ENCODE results near the gene SYNJ2.

SYNJ2 gene

DNA sequence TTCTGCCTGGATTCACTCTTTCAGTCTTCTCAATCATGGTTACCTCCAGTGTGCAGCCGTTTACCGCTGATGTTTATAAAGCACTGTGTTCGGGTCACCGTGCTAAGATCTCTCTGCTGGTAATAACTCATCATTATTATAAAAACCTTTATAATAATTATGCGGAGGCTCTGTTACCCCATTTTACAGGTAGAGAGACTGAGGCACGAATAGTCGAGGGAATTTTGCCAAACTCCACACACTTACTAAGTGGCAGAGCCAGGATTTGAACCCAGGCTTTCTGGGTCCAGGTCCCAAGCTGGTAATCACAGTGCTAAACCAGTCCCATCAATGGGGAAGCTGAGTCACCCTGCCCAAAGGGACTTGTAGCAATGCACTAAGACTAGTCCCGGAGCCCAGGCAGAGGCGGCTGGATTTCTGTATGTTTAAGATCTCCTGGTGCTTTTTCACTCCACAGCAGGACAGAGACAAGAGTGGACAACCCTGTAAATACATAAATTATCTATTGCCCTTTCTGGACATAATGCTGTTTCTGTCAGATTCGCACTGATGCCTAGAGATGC is 48.1 kb downstream of the SYNJ2 start:
- TF ChIP-seq, protein P1, sequence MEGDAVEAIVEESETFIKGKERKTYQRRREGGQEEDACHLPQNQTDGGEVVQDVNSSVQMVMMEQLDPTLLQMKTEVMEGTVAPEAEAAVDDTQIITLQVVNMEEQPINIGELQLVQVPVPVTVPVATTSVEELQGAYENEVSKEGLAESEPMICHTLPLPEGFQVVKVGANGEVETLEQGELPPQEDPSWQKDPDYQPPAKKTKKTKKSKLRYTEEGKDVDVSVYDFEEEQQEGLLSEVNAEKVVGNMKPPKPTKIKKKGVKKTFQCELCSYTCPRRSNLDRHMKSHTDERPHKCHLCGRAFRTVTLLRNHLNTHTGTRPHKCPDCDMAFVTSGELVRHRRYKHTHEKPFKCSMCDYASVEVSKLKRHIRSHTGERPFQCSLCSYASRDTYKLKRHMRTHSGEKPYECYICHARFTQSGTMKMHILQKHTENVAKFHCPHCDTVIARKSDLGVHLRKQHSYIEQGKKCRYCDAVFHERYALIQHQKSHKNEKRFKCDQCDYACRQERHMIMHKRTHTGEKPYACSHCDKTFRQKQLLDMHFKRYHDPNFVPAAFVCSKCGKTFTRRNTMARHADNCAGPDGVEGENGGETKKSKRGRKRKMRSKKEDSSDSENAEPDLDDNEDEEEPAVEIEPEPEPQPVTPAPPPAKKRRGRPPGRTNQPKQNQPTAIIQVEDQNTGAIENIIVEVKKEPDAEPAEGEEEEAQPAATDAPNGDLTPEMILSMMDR (IDR thresholded peaks at IDR 0.05; ENCODE audit: borderline replicate concordance, extremely low read depth, low read length, poor library complexity, severe bottlenecking), result no peak
- no peak for TF ChIP-seq EZH2 (IDR thresholded peaks at IDR 0.05; ENCODE audit: borderline replicate concordance, low read depth, low read length, severe bottlenecking)
- no peaks in the 10 kb centered on the region for H3K27me3 ChIP-seq (ENCODE audit: insufficient read depth, low read length, poor library complexity)
- H3K27ac ChIP-seq (ENCODE audit: low read length), result no peak overlapping the region
- no peak overlapping the region for H2AFZ ChIP-seq (ENCODE audit: low read depth, low read length)
- ATAC-seq (ENCODE audit: insufficient read depth, low read depth) (no peak), DNase-seq (no peak)
- H3K4me2 ChIP-seq (ENCODE audit: insufficient read depth, low read length), result no peak overlapping the region
- H3K79me2 ChIP-seq (ENCODE audit: insufficient read depth, low read length), result peaks cover 10% of the 10 kb centered on the region
- H3K4me1 ChIP-seq (ENCODE audit: insufficient read depth, low read length), result peaks cover 39% of the 10 kb centered on the region
- no peak overlapping the region for H3K4me3 ChIP-seq (ENCODE audit: low read depth in 1 of 2, low read length in 2 of 2)
- H3K36me3 ChIP-seq (ENCODE audit: insufficient read depth, low read length), result peaks cover 27% of the 10 kb centered on the region
- peaks cover 34% of the 10 kb centered on the region for H4K20me1 ChIP-seq (ENCODE audit: insufficient read depth, low read length)
- no peak overlapping the region for H3K9ac ChIP-seq (ENCODE audit: low read depth, low read length)
- no peaks in the 10 kb centered on the region for H3K9me3 ChIP-seq (ENCODE audit: insufficient read depth, low read length, severe bottlenecking)

DNA sequence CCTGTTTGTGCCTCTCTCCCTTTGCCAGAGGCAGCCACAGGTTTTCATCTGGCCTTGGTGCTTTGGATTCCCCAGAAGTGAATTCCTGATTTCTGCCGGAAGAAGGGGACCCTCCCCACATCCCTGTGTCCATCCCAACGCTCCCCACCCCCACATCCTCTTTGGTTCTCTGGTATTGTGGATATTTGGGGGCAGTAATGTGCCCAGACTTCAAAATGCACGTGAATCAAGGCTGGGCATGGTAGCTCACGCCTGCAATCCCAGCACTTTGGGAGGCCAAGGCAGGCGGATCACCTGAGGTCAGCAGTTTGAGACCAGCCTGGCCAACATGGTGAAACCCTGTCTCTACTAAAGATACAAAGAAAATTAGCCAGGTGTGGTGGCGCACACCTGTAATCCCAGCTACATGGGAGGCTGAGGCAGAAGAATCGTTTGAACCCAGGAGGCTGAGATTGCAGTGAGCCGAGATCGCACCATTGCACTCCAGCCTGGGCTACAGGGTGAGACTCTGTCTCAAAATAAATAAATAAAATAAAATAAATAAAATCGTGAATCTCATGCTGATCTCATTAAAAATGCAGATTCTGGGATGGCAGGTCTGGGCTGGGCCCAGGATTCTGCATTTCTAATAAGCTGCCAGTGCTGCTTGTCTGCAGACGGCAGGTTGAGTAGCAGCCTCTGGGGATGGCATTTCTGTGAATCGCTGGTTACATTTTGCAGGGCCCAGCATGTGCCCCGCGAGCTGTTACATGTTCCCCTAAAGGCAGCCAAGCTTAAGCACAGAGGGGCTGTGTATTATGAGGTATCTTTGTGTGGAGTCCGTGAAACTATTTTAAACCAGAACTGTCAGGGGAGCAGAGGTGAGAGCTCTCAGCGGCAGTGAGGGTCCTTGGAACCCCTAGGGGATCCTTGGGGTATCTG is 49.0 kb downstream of the SYNJ2 start:
- no peak overlapping the region for H3K27ac ChIP-seq (ENCODE audit: low read length)
- no peak for DNase-seq
- no peak overlapping the region for H3K9ac ChIP-seq (ENCODE audit: low read depth, low read length)

DNA sequence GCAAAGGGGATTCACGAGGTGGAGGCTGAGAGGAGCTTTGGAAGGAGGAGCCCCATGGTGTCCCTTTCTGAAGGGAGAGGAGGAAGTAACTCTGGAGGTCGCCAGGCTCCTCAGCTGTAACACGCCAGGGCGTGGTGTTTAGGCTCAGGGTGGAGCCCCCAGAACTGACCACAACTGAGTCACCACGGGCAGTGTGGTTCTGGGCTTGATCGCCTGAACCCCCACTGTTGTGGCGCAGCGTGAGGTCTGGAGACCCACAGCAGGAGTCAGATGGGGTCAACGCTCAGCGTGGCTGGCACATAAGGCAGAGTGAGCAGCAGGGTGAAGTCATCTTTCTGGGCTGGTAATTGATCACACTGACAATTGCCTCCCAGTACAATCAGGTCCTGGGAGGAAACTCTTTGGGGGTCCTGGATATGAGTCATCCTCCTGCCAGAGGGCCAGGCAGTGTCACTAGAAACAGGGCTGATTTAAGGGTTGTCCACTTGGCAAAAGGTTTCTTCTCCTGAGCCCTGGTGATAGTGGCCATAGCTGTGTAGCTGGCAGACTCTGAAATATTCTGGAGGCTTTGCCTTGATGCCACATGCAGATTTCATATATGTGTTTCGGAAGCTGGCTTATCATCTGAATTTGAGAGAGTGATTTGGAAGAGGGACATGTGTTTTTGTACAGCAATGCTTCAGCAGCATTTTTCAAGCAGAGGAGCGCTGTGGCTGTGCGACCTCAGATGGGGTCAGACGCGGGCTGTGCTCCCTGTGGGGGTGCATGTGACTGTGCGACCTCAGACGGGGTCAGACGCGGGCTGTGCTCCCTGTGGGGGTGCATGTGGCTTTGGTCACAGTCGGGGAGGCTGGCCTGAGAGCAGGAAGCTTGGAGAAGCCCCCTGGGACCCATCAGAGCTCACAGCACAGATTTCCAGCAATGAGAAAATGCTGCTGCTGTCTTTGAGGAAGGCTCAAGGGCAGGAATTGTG is 50.0 kb downstream of the SYNJ2 start:
- no peak overlapping the region for H2AFZ ChIP-seq (ENCODE audit: low read depth, low read length)
- TF ChIP-seq, protein P1 (IDR thresholded peaks at IDR 0.05; ENCODE audit: borderline replicate concordance, extremely low read depth, low read length, poor library complexity, severe bottlenecking), result no peak
- no peak for TF ChIP-seq EZH2 (IDR thresholded peaks at IDR 0.05; ENCODE audit: borderline replicate concordance, low read depth, low read length, severe bottlenecking)
- DNase-seq (no peak), ATAC-seq (ENCODE audit: insufficient read depth, low read depth) (peak; percentile 23; the same call in 1 of the 3 replicates)
- H3K9me3 ChIP-seq (ENCODE audit: insufficient read depth, low read length, severe bottlenecking), result no peaks in the 10 kb centered on the region
- no peak overlapping the region for H3K9ac ChIP-seq (ENCODE audit: low read depth, low read length)
- peaks cover 29% of the 10 kb centered on the region for H3K36me3 ChIP-seq (ENCODE audit: insufficient read depth, low read length)
- peaks cover 10% of the 10 kb centered on the region for H3K79me2 ChIP-seq (ENCODE audit: insufficient read depth, low read length)
- H3K27me3 ChIP-seq (ENCODE audit: insufficient read depth, low read length, poor library complexity), result no peaks in the 10 kb centered on the region
- peaks cover 34% of the 10 kb centered on the region for H4K20me1 ChIP-seq (ENCODE audit: insufficient read depth, low read length)
- H3K4me2 ChIP-seq (ENCODE audit: insufficient read depth, low read length), result no peak overlapping the region
- no peak overlapping the region for H3K4me3 ChIP-seq (ENCODE audit: low read depth in 1 of 2, low read length in 2 of 2)
- H3K4me1 ChIP-seq (ENCODE audit: insufficient read depth, low read length), result peaks cover 20% of the 10 kb centered on the region
- H3K27ac ChIP-seq (ENCODE audit: low read length), result peak overlapping the region; percentile 13; the same call in 1 of the 2 replicates

More for the DNA sequence above, 49.0 kb downstream of the SYNJ2 start:
- Histone ChIP-seq H3K9me3 (ENCODE audit: insufficient read depth, low read length, severe bottlenecking) (no peaks in the 10 kb centered on the region), H3K79me2 (ENCODE audit: insufficient read depth, low read length) (peaks cover 10% of the 10 kb centered on the region), H3K36me3 (ENCODE audit: insufficient read depth, low read length) (peaks cover 27% of the 10 kb centered on the region), H4K20me1 (ENCODE audit: insufficient read depth, low read length) (peaks cover 34% of the 10 kb centered on the region), H3K27me3 (ENCODE audit: insufficient read depth, low read length, poor library complexity) (no peaks in the 10 kb centered on the region), H3K4me2 (ENCODE audit: insufficient read depth, low read length) (no peak overlapping the region), H3K4me1 (ENCODE audit: insufficient read depth, low read length) (peaks cover 30% of the 10 kb centered on the region), H3K4me3 (ENCODE audit: low read depth in 1 of 2, low read length in 2 of 2) (no peak overlapping the region), H2AFZ (ENCODE audit: low read depth, low read length) (no peak overlapping the region)
- ATAC-seq (ENCODE audit: insufficient read depth, low read depth), result no peak
- TF ChIP-seq EZH2 (IDR thresholded peaks at IDR 0.05; ENCODE audit: borderline replicate concordance, low read depth, low read length, severe bottlenecking), result no peak
- TF ChIP-seq, protein P1 (IDR thresholded peaks at IDR 0.05; ENCODE audit: borderline replicate concordance, extremely low read depth, low read length, poor library complexity, severe bottlenecking), result no peak
